Upper lobe of left lung (tissue), 6 donors: ENCODE data around the gene STIP1. TPM values are rescaled to one million over a fixed set of nuclear protein-coding genes. Genes with fewer than 3 reads are reported as not detected.
"Not testable (repeated sequence)": the region's sequence is repeated elsewhere in the genome, so short reads cannot be mapped to it uniquely, and the experiment has no call there.

Source experiments
- ATAC-seq, 2 donors: fragments of 200-7000 bp; cut with Tn5 transposase; one replicate each; pipeline ENCODE4 v1.9.1; 2022; ENCODE audit warnings: mild to moderate bottlenecking in 2 of 2, moderate library complexity in 2 of 2; ENCODE audit not compliant: low FRiP score in 2 of 2
- DNase-seq, 2 donors: peaks; one replicate each; pipeline ENCODE4 v3.0.0-alpha.2; 2019 to 2020
- H3K27ac ChIP-seq, 4 donors: fragments of 200-600 bp; sonication (generic); one replicate each; pipeline ENCODE4 v1.5.1; 2016 to 2019
- H3K27me3 ChIP-seq, 4 donors: fragments of 200-600 bp; sonication (generic); one replicate each; pipeline ENCODE4 v1.5.1; 2017 to 2019
- H3K36me3 ChIP-seq, 4 donors: fragments of 200-600 bp; sonication (generic); one replicate each; pipeline ENCODE4 v1.5.1; 2016 to 2019
- H3K4me1 ChIP-seq, 4 donors: fragments of 200-600 bp; sonication (generic); one replicate each; pipeline ENCODE4 v1.5.1; 2018 to 2019
- H3K4me3 ChIP-seq, 4 donors: fragments of 200-600 bp; sonication (generic); one replicate each; pipeline ENCODE4 v1.5.1; 2017 to 2019; ENCODE audit warnings: mild to moderate bottlenecking in 2 of 4, moderate library complexity in 1 of 4
- H3K9me3 ChIP-seq, 4 donors: fragments of 200-600 bp; sonication (generic); one replicate each; pipeline ENCODE4 v1.5.1; 2018 to 2019
- EP300 ChIP-seq, 4 donors: sonication (generic); formaldehyde crosslinking; IDR thresholded peaks; one replicate each; pipeline ENCODE4 v1.5.1; 2017; ENCODE audit warnings: antibody characterized with exemption in 4 of 4, control low read depth in 2 of 4
- POLR2A ChIP-seq, 4 donors: fragments of 450-650 bp; IDR thresholded peaks; one replicate each; pipeline ENCODE4 v1.5.1; 2016 to 2017; ENCODE audit warnings: antibody characterized with exemption in 4 of 4, mild to moderate bottlenecking in 2 of 4
- POLR2AphosphoS5 ChIP-seq, 2 donors: sonication (generic); formaldehyde crosslinking; IDR thresholded peaks; one replicate each; pipeline ENCODE4 v1.5.1; 2017; ENCODE audit warnings: antibody characterized with exemption in 2 of 2
- WGBS, 2 donors: methylation state at CpG; one replicate each; pipeline ENCODE4 v1.1.5; 2017 to 2018; 5-methylcytosine and 5-hydroxymethylcytosine counted together
- total RNA-seq, 6 donors: library from RNA; depleted of rRNA in 4 of 6; stranded (reverse); fragments of >200 nt in 4 of 6; gene quantifications; one replicate each; pipeline versions ENCODE4 v1.1.0 to v1.2.1, GENCODE V29; 2016 to 2021
- TF ChIP-seq, protein P1 (sequence below), 6 experiments: fragments of 450-650 bp in 4 of 6; fragments of 200-600 bp in 2 of 6; sonication (generic) in 2 of 6; IDR thresholded peaks; one replicate each; pipeline ENCODE4 v1.5.1; 2016 to 2019; ENCODE audit warnings: antibody characterized with exemption in 6 of 6
- donor health status: DM: no; HTN: no; CAD: no; lungs with moderate emphysema.
- donor health status: DM: no; HTN: yes; CAD: no; lungs with severe emphysema.

STIP1 gene
- total RNA-seq, 6 donors from 2014 or later, result 37.8 to 132 (median 82.6) TPM

DNA sequence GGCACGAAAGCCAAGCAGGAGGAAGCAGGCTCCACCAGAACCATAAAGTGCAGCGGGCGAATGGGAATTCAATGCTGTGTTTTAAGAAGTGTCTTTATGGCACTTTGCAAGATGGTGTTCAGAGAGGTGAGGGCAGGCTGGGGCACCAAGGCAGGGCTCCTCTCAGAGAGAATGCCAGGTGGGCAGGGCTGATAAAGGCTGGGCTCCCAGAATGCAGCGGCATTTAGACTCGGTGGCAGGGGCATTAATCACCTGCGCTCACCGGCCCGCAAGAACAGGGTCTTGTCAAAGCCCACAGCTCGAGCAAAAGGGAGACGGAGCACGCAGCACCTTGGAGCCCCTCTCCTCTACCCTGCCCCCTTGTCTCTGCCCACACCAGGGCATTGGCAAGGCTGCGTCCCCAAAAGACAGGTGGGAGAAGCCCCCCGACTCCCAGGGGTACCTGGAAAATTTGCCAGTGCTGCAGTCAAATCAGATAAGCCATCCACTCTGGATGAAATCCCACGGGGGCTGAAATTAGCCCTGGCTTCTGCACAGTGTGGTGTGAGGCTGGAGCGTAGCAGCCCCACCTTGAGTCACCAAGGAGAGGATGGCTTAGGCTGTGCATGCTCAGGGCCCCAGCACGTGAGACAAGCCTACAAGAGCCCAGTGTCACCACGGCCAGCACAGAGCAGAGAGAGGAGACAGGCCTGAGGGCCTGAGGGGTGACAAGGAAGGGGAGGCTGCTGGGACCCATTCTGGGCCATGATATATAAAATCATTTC lies 28.2 kb upstream of the STIP1 start:
- no peaks in the 10 kb centered on the region for H3K9me3 ChIP-seq
- no peak overlapping the region for H3K4me3 ChIP-seq
- WGBS, 2 donors, result 92% methylated on average over 13 to 17 of the region's 17 CpGs
- H3K36me3 ChIP-seq, result no peaks in the 10 kb centered on the region
- TF ChIP-seq POLR2A (IDR thresholded peaks at IDR 0.05) (no peak), EP300 (IDR thresholded peaks at IDR 0.05) (no peak), POLR2AphosphoS5 (IDR thresholded peaks at IDR 0.05) (no peak)
- TF ChIP-seq, protein P1, sequence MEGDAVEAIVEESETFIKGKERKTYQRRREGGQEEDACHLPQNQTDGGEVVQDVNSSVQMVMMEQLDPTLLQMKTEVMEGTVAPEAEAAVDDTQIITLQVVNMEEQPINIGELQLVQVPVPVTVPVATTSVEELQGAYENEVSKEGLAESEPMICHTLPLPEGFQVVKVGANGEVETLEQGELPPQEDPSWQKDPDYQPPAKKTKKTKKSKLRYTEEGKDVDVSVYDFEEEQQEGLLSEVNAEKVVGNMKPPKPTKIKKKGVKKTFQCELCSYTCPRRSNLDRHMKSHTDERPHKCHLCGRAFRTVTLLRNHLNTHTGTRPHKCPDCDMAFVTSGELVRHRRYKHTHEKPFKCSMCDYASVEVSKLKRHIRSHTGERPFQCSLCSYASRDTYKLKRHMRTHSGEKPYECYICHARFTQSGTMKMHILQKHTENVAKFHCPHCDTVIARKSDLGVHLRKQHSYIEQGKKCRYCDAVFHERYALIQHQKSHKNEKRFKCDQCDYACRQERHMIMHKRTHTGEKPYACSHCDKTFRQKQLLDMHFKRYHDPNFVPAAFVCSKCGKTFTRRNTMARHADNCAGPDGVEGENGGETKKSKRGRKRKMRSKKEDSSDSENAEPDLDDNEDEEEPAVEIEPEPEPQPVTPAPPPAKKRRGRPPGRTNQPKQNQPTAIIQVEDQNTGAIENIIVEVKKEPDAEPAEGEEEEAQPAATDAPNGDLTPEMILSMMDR (IDR thresholded peaks at IDR 0.05), result no peak
- peaks cover 2 to 6% (median 4%) of the 10 kb centered on the region in 4 donors for H3K4me1 ChIP-seq
- H3K27me3 ChIP-seq, result no peaks in the 10 kb centered on the region
- H3K27ac ChIP-seq, result no peak overlapping the region
- DNase-seq, result no peak
- no peak for ATAC-seq

DNA sequence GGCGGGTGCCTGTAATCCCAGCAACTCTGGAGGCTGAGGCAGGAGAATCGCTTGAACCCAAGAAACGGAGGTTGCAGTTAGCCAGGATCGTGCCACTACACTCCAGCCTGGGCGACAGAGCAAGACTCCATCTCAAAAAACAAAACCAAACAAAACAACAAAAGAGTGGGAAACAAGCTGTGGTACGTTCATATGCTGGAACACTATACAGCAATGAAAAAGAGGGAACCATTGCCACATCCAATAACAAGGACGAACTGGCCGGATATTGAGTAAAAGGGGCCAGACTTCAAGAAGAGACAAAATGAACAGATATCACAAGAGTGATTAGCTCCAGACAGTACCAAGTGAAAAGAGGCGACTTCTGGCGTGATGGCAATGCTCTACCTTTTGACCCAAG lies 24.9 kb upstream of the STIP1 start:
- 92 to 97% methylated on average over 10 of the region's 10 CpGs for WGBS, 2 donors
- Histone ChIP-seq H3K27ac (no peak overlapping the region), H3K4me1 (peaks cover 8 to 15% (median 11%) of the 10 kb centered on the region in 4 donors), H3K27me3 (no peaks in the 10 kb centered on the region), H3K36me3 (no peaks in the 10 kb centered on the region), H3K9me3 (no peaks in the 10 kb centered on the region), H3K4me3 (no peak overlapping the region)
- TF ChIP-seq POLR2A (IDR thresholded peaks at IDR 0.05), result no peak
- TF ChIP-seq, protein P1 (IDR thresholded peaks at IDR 0.05), result no peak
- TF ChIP-seq EP300 (IDR thresholded peaks at IDR 0.05), result no peak
- TF ChIP-seq POLR2AphosphoS5 (IDR thresholded peaks at IDR 0.05), result no peak
- no peak for ATAC-seq
- DNase-seq, result no peak

DNA sequence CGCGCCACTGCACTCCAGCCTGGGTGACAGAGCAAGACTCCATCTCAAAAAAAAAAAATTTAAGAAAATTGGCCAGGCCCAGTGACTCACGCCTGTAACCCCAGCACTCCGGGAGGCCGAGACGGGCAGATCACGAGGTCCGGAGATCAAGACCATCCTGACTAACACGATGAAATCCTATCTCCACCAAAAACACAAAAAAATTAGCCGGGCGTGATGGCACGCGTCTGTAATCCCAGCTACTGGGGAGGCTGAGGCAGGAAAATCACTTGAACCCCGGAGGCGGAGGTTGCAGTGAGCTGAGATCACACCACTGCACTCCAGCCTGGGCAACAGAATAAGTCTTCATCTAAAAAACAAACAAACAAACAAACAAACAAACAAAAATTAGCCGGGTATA lies 23.2 kb upstream of the STIP1 start:
- not testable (repeated sequence) for H3K27ac ChIP-seq, H3K27me3 ChIP-seq, ATAC-seq, H3K9me3 ChIP-seq, H3K36me3 ChIP-seq, DNase-seq, H3K4me3 ChIP-seq
- WGBS, 2 donors, result 88 to 93% methylated on average over 16 of the region's 16 CpGs
- H3K4me1 ChIP-seq, result peaks cover 14 to 26% (median 19%) of the 10 kb centered on the region in 4 donors

DNA sequence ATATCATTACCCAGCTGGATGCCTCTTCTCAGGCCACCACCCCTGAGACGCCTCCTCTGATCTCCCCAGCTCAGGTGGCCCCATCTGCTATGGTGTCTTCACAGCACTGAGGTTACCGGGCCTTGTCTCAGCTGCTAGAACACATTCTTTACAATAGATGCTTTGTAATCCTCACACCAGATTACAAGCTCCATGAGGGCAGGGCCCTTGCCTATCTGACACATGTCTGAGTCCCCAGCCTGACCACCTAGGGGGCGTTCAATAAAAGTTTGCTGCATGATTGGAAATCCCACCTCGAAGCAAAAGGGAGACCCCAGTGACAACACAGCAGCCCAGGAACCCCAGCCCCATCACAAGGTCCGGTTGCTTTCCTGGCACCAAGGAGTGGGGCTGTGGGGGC lies 22.0 kb upstream of the STIP1 start:
- WGBS, 2 donors, result 93 to 95% methylated on average over 2 to 5 of the region's 5 CpGs
- H3K36me3 ChIP-seq, result no peaks in the 10 kb centered on the region
- no peaks in the 10 kb centered on the region for H3K9me3 ChIP-seq
- H3K4me1 ChIP-seq, result peaks cover 14 to 26% (median 19%) of the 10 kb centered on the region in 4 donors
- DNase-seq, result no peak
- H3K4me3 ChIP-seq, result no peak overlapping the region
- H3K27ac ChIP-seq, result peak overlapping the region in 1 of 4 donors; percentile 42
- TF ChIP-seq, protein P1 (IDR thresholded peaks at IDR 0.05), result no peak
- TF ChIP-seq POLR2A (IDR thresholded peaks at IDR 0.05) (no peak), EP300 (IDR thresholded peaks at IDR 0.05) (no peak)
- no peaks in the 10 kb centered on the region for H3K27me3 ChIP-seq
- ATAC-seq, result no peak

- DNase-seq (peak in 1 of 2 donors; percentile 64), ATAC-seq (peak in 1 of 2 donors; percentile 17)
- H3K4me3 ChIP-seq, result peak overlapping the region; percentile 7 to 93 (median 78)
- H3K9me3 ChIP-seq, result no peaks in the 10 kb centered on the region
- peak overlapping the region in 3 of 4 donors; percentile 42 to 89 (median 83) for H3K27ac ChIP-seq
- H3K27me3 ChIP-seq, result no peaks in the 10 kb centered on the region
- WGBS, 2 donors, result 48 to 58% methylated on average over 10 to 20 of the region's 20 CpGs
- TF ChIP-seq, protein P1 (IDR thresholded peaks at IDR 0.05), result no peak
- TF ChIP-seq POLR2AphosphoS5 (IDR thresholded peaks at IDR 0.05) (no peak), POLR2A (IDR thresholded peaks at IDR 0.05) (no peak), EP300 (IDR thresholded peaks at IDR 0.05) (no peak)
- H3K36me3 ChIP-seq, result no peaks in the 10 kb centered on the region
- H3K4me1 ChIP-seq, result peaks cover 14 to 26% (median 19%) of the 10 kb centered on the region in 4 donors
Measured at GRCh38 chr11:64164392-64165312, 21.3 kb upstream of the STIP1 start.
